Activated CD4-positive, alpha-beta T cell treated with anti-CD3 and anti-CD28 coated beads, Interleukin-2, amount 10 ng/mL, durations not matched to agents 24 days and 14 days (primary cell): ENCODE results near the gene DEFB114. TPM values are rescaled to one million over a fixed set of nuclear protein-coding genes. Genes with fewer than 3 reads are reported as not detected.
"Not testable (repeated sequence)": the region's sequence is repeated elsewhere in the genome, so short reads cannot be mapped to it uniquely, and the experiment has no call there.

Source experiments
- DNase-seq: peaks from one replicate; pipeline ENCODE4 v3.0.0; 2022
- H3K27ac Mint-ChIP-seq: one replicate; pipeline ENCODE4 v1.8.0; 2022; ENCODE audit warnings: mild to moderate bottlenecking, mixed read lengths
- H3K27me3 Mint-ChIP-seq: one replicate; pipeline ENCODE4 v1.8.0; 2022; ENCODE audit warnings: mixed read lengths
- H3K36me3 Mint-ChIP-seq: one replicate; pipeline ENCODE4 v1.8.0; 2022; ENCODE audit warnings: low read depth, mild to moderate bottlenecking, mixed read lengths
- H3K4me1 Mint-ChIP-seq: one replicate; pipeline ENCODE4 v1.8.0; 2021; ENCODE audit warnings: mixed read lengths
- H3K4me3 Mint-ChIP-seq: one replicate; pipeline ENCODE4 v1.8.0; 2022; ENCODE audit warnings: mild to moderate bottlenecking, moderate library complexity, mixed read lengths
- H3K9me3 Mint-ChIP-seq: one replicate; pipeline ENCODE4 v1.8.0; 2021; ENCODE audit warnings: mixed read lengths
- intact Hi-C: fragments of 100-400 bp; cut with micrococcal nuclease; formaldehyde crosslinking; loops from one replicate; pipeline ENCODE4 v1.15.1; 2023
- total RNA-seq: library from RNA; stranded (reverse); gene quantifications from 2 replicates; pipeline ENCODE4 v1.2.3, GENCODE V29; 2022

DEFB114 gene
- total RNA-seq, 1 donor from 2014 or later, result not detected

DNA sequence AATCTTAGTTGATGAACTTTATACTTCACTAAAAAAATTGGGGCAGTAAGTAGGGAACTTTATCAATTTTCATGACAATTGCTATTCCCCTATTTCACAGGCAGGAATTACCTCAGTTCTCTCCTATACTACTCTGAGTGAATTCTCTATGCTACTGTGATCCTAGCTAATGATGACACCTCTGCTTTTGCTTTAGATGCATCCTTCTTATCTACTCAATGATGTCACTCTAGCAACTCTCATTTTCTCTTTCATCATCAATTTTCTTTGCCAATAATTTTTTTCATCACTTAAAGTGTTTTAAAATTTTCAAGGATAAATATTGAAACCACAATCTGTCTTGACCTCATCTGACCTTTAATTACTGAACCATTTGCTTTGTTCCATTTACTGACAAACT lies 8.1 kb downstream of the DEFB114 start:
- H3K4me1 Mint-ChIP-seq, result no peaks in the 10 kb centered on the region
- no peaks in the 10 kb centered on the region for H3K36me3 Mint-ChIP-seq
- no peak overlapping the region for H3K27ac Mint-ChIP-seq
- H3K9me3 Mint-ChIP-seq, result no peaks in the 10 kb centered on the region
- intact Hi-C loops, result no loop called here
- no peak overlapping the region for H3K4me3 Mint-ChIP-seq
- H3K27me3 Mint-ChIP-seq, result no peaks in the 10 kb centered on the region
- DNase-seq, result no peak

GRCh38 chr6:49951926-49952325 lies 12.0 kb downstream of the DEFB114 start:
- Mint-ChIP-seq H3K9me3 (no peaks in the 10 kb centered on the region), H3K27ac (no peak overlapping the region), H3K27me3 (no peaks in the 10 kb centered on the region), H3K4me3 (no peak overlapping the region), H3K4me1 (no peaks in the 10 kb centered on the region), H3K36me3 (no peaks in the 10 kb centered on the region)
- intact Hi-C loops, result no loop called here
- no peak for DNase-seq

DNA sequence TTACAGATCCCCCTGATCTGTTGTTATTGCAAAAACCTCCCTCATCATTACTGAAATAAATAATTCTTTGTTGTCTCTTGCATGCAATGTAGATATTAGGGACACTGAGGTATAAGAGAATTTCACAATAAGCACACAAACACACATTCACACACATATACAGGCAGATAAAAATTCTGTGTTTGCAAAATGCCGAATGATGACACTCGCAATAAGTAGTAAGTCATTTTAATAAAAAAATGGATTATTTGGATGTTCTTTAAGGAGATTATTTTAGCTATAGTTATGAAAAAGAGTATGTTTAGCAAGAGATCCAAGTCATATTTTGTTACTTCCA lies 13.6 kb downstream of the DEFB114 start:
- H3K9me3 Mint-ChIP-seq, result no peaks in the 10 kb centered on the region
- no peak for DNase-seq
- H3K27me3 Mint-ChIP-seq, result no peaks in the 10 kb centered on the region
- H3K36me3 Mint-ChIP-seq, result no peaks in the 10 kb centered on the region
- no peak overlapping the region for H3K4me3 Mint-ChIP-seq
- no peaks in the 10 kb centered on the region for H3K4me1 Mint-ChIP-seq
- intact Hi-C loops, result no loop called here
- H3K27ac Mint-ChIP-seq, result no peak overlapping the region

DNA sequence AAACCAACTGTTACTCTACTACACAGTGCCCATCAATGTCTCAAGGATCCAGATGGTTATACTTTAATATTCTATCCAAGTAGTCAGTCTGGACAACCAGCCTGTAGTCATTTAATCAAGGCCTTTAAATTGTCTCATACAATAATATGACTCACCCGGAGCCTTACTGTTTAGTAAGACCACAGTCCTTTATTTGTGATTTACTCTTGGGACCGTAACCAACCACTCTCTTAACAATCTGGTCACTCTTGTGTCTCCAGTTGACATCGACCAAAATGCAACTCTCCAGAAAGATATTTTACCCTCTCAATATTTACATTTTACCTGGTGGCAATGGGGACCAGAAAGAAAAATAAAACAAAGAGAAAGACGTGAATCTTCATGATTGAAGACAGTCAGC lies 14.9 kb downstream of the DEFB114 start:
- Mint-ChIP-seq H3K27me3 (no peaks in the 10 kb centered on the region), H3K27ac (no peak overlapping the region), H3K4me3 (no peak overlapping the region), H3K4me1 (no peaks in the 10 kb centered on the region), H3K36me3 (no peaks in the 10 kb centered on the region), H3K9me3 (no peaks in the 10 kb centered on the region)
- intact Hi-C loops, result no loop called here
- DNase-seq, result no peak

DNA sequence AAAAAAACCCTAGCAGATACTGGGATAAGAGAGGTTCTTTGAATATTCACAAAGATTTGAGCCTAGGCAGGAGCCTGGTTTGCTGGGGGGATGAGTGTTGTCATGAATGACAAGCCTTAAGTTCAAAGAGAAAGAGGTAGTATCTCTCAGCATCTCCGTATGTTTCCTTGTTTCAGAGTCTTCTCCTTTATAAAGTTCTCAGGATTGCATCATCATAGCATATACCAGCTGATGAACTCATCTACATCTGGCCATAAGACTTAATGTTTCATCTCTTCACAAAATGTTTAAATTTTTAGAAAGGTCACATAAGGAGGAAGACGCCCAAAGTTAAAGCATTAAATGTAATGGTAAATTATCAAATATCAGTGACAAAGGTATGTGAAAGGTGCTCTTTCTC lies 17.1 kb downstream of the DEFB114 start:
- H3K27ac Mint-ChIP-seq, result no peak overlapping the region
- DNase-seq, result no peak
- no peaks in the 10 kb centered on the region for H3K27me3 Mint-ChIP-seq
- intact Hi-C loops, result no loop called here
- H3K36me3 Mint-ChIP-seq, result no peaks in the 10 kb centered on the region
- H3K4me3 Mint-ChIP-seq, result no peak overlapping the region
- no peaks in the 10 kb centered on the region for H3K9me3 Mint-ChIP-seq
- no peaks in the 10 kb centered on the region for H3K4me1 Mint-ChIP-seq

DNA sequence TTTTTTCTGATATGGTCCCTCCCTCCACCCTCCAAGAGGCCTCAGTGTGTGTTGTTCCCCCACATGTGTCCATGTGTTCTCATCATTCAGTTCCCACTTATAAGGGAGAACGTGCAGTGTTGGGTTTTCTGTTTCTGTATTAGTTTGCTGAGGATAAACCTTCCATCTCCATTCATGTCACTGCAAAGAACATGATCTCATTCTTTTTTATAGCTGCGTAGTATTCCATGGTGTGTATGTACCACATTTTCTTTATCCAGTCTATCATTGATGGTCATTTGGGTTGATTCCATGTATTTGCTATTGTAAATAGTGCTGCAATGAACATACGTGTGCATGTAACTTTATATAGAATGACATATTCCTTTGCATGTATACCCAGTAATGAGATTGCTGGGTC lies 19.9 kb downstream of the DEFB114 start:
- H3K36me3 Mint-ChIP-seq, DNase-seq, intact Hi-C loops, H3K9me3 Mint-ChIP-seq, H3K4me1 Mint-ChIP-seq, H3K27ac Mint-ChIP-seq, H3K27me3 Mint-ChIP-seq, H3K4me3 Mint-ChIP-seq: not testable (repeated sequence)

DNA sequence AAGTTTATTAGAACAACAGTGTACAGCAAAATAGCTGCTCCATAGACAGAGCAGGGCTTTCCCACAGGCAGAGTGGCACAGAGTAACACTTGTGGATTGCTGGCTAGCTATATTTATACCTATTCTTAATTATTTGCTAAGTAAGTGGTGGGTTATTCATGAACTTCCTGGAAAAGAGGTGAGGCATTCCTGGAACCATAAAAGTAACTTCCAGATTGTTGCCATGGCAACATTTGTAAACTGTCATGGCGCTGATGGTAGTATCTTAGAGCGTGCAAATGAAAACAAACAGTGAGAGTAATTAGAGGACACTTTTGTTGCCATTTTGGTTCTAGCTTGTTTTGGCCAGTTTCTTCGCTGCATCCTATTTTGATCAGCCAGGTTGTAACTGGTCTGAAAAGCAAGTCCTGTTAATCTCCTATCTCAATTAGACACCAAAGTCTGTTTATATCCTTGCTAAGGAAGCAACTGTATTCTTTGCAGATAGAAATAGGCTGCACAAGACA lies 23.9 kb downstream of the DEFB114 start:
- H3K4me1 Mint-ChIP-seq, result no peaks in the 10 kb centered on the region
- intact Hi-C loops, result no loop called here

DNA sequence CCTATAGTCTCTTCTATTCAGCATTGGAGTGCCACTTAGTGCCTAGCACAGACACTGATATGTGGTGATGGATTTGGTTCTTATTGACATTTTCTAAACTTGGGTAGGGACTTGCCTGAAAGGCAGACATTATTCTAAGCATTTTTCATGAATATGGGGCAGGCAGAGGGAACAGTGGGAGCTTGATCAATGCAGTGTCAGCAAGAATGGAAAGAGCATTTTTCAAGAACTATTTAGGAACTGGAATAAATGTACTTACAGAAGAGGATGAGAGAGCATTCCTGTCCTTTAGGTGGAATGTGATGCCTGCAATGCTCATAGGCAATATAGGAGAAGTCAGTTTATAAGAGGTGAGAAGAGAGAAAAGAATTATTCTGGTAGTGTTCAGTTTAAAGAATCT lies 26.2 kb downstream of the DEFB114 start:
- intact Hi-C loops, result no loop called here
- DNase-seq, result no peak
- Mint-ChIP-seq H3K36me3 (no peaks in the 10 kb centered on the region), H3K27ac (no peak overlapping the region), H3K4me1 (no peaks in the 10 kb centered on the region), H3K4me3 (no peak overlapping the region), H3K9me3 (no peaks in the 10 kb centered on the region), H3K27me3 (no peaks in the 10 kb centered on the region)

More for the DNA sequence above, 23.9 kb downstream of the DEFB114 start:
- H3K9me3 Mint-ChIP-seq, result no peaks in the 10 kb centered on the region
- no peak overlapping the region for H3K4me3 Mint-ChIP-seq
- H3K36me3 Mint-ChIP-seq, result no peaks in the 10 kb centered on the region
- no peak for DNase-seq
- H3K27me3 Mint-ChIP-seq, result no peaks in the 10 kb centered on the region
- H3K27ac Mint-ChIP-seq, result no peak overlapping the region

DNA sequence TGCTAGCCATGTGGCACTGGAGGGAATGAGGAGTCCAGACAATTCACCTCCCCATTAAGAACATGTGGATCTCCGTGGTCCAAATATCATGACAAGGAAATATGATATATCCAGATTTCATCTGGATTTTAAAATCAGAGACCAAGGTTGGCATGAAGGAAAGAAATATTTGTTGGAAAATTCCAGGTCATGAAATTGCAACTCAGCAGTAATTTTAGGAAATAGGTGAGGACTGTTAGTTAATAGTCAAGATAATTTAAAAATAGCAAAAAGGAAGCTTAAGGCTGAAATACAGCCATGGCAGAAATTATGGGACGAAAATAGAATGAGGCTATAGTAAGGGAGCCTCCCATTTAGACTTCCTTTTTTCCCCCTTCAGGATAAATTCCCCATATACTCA lies 26.9 kb downstream of the DEFB114 start:
- H3K27me3 Mint-ChIP-seq, result no peaks in the 10 kb centered on the region
- no peaks in the 10 kb centered on the region for H3K4me1 Mint-ChIP-seq
- no peaks in the 10 kb centered on the region for H3K9me3 Mint-ChIP-seq
- H3K27ac Mint-ChIP-seq, result no peak overlapping the region
- no peak overlapping the region for H3K4me3 Mint-ChIP-seq
- no peak for DNase-seq
- no peaks in the 10 kb centered on the region for H3K36me3 Mint-ChIP-seq
- intact Hi-C loops, result no loop called here

DNA sequence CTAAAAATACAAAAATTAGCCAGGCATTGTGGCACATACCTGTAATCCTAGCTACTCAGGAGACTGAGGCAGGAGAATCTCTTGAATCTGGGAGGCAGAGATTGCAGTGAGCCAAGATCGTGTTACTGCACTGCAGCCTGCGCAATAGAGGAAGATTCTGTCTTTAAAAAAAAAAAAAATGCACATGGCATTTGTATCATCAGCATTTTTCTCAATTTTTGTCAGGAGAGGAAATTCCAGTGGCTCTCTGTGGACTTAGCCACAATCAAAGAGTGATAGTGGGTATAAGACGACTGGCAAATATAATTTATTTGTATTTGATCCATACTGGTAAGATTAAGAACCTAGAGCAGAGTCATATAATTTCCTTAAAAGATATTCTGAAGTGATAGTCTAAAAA lies 28.6 kb downstream of the DEFB114 start:
- no peaks in the 10 kb centered on the region for H3K9me3 Mint-ChIP-seq
- intact Hi-C loops, result no loop called here
- no peak for DNase-seq
- no peak overlapping the region for H3K27ac Mint-ChIP-seq
- H3K4me1 Mint-ChIP-seq, result no peaks in the 10 kb centered on the region
- H3K36me3 Mint-ChIP-seq, result no peaks in the 10 kb centered on the region
- no peaks in the 10 kb centered on the region for H3K27me3 Mint-ChIP-seq
- no peak overlapping the region for H3K4me3 Mint-ChIP-seq

- intact Hi-C loops, result no loop called here
- Mint-ChIP-seq H3K27me3 (no peaks in the 10 kb centered on the region), H3K36me3 (no peaks in the 10 kb centered on the region), H3K9me3 (no peaks in the 10 kb centered on the region), H3K27ac (no peak overlapping the region), H3K4me3 (no peak overlapping the region), H3K4me1 (no peaks in the 10 kb centered on the region)
- DNase-seq, result no peak
Observed at GRCh38 chr6:49934770-49935169, 29.2 kb downstream of the DEFB114 start.

GRCh38 chr6:49933526-49933925 lies 30.4 kb downstream of the DEFB114 start:
- Mint-ChIP-seq H3K27me3 (no peaks in the 10 kb centered on the region), H3K36me3 (no peaks in the 10 kb centered on the region), H3K27ac (no peak overlapping the region), H3K4me3 (no peak overlapping the region), H3K4me1 (no peaks in the 10 kb centered on the region), H3K9me3 (no peaks in the 10 kb centered on the region)
- DNase-seq, result no peak
- intact Hi-C loops, result no loop called here

DNA sequence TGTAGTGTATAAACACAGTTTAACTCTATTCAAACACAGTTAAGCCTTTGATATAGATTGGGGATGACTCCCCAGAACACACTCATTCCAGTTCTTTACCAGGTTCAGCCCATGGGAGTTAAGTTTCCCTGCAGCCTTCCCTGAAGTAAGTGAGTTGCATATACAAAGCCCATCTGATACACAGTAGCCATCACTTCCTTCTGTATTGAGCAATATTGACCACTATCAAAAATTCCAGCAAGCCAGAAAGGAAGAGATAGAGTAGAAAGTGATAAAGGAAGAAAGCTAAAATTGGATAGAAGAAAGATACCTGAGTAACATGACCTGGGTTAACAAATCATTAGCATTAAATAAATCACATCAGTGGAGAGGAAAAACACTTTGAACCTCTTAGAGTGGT lies 34.6 kb downstream of the DEFB114 start:
- H3K36me3 Mint-ChIP-seq, result no peaks in the 10 kb centered on the region
- no peak overlapping the region for H3K4me3 Mint-ChIP-seq
- H3K27me3 Mint-ChIP-seq, result no peaks in the 10 kb centered on the region
- H3K4me1 Mint-ChIP-seq, result no peaks in the 10 kb centered on the region
- DNase-seq, result no peak
- H3K27ac Mint-ChIP-seq, result no peak overlapping the region
- intact Hi-C loops, result no loop called here
- H3K9me3 Mint-ChIP-seq, result no peaks in the 10 kb centered on the region

DNA sequence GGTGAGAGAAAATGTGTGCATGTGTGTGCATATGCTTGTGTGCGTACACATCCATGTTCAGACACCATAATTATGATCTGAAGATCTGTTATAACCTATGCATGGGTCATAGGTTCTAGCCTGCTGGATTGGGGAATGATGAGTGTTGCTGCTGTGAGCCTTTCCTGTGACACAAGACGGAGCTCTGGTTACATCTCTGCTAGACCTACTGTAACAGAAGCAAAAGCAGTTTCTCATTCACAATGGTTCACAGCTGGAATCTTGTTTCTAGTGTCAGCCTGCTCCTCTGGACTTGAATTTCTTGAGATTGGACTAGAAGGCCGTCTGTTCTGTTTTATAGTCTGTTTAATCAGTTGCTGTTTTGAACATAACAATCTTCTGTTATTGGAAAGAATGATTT lies 40.1 kb downstream of the DEFB114 start:
- H3K4me1 Mint-ChIP-seq, result no peaks in the 10 kb centered on the region
- H3K36me3 Mint-ChIP-seq, result no peaks in the 10 kb centered on the region
- DNase-seq, result no peak
- no peak overlapping the region for H3K27ac Mint-ChIP-seq
- no peak overlapping the region for H3K4me3 Mint-ChIP-seq
- intact Hi-C loops, result no loop called here
- H3K9me3 Mint-ChIP-seq, result no peaks in the 10 kb centered on the region
- H3K27me3 Mint-ChIP-seq, result no peaks in the 10 kb centered on the region

- intact Hi-C loops, result no loop called here
- Mint-ChIP-seq H3K27ac (no peak overlapping the region), H3K9me3 (no peaks in the 10 kb centered on the region), H3K27me3 (no peaks in the 10 kb centered on the region), H3K4me3 (no peak overlapping the region), H3K36me3 (no peaks in the 10 kb centered on the region), H3K4me1 (no peaks in the 10 kb centered on the region)
- DNase-seq, result no peak
Observed at GRCh38 chr6:49919935-49920644, 43.9 kb downstream of the DEFB114 start.
